IPS-15b (cell line): Measurements from ENCODE around the gene COMMD1.
"Not testable (repeated sequence)": the region's sequence is repeated elsewhere in the genome, so short reads cannot be mapped to it uniquely, and the experiment has no call there.

ENCODE experiments used
- H3K27me3 ChIP-seq: one replicate; pipeline ENCODE4 v1.6.1; 2013; ENCODE audit warnings: low read length; ENCODE audit not compliant: control insufficient read depth, insufficient read depth
- H3K36me3 ChIP-seq: one replicate; pipeline ENCODE4 v1.6.1; 2013; ENCODE audit warnings: low read length; ENCODE audit not compliant: control insufficient read depth, insufficient read depth
- H3K4me1 ChIP-seq: one replicate; pipeline ENCODE4 v1.6.1; 2013; ENCODE audit warnings: mild to moderate bottlenecking, low read length; ENCODE audit not compliant: control insufficient read depth, insufficient read depth
- H3K4me3 ChIP-seq: one replicate; pipeline ENCODE4 v1.5.1; 2013; ENCODE audit warnings: low read depth, low read length
- H3K9ac ChIP-seq: one replicate; pipeline ENCODE4 v1.6.1; 2013; ENCODE audit warnings: low read depth, mild to moderate bottlenecking, low read length
- H3K9me3 ChIP-seq: one replicate; pipeline ENCODE4 v1.6.1; 2013; ENCODE audit warnings: mild to moderate bottlenecking, low read length; ENCODE audit not compliant: control insufficient read depth, insufficient read depth

The COMMD1 gene

DNA sequence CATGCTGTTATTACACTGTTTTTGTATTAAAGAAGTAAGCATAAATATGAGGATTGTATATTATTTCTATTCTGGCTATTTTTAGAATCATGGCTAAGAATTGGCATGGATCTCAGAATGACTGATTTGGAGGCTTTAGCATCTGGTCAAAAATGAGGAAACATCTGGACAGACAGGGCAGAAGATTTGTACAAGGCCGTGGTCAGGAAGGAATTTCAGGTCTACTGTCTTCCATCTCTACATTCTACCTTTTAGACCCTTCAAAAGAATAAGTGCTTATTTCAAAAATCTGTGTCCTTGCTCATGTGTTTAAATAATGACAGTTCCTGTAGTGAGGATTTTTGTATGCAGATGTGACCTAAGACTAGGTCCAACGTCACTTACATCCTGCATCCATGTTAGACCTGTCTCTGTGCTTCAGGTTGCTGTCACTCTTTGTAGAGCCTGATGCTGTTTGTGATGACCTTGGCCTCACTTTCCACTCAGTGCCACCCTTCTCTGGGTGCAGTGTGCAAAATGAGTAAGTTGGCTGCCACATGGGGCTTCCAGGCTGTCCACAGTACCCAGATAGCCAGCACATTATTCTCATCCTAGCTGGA is 235.8 kb downstream of the COMMD1 start:
- Histone ChIP-seq H3K36me3 (no peaks in the 10 kb centered on the region), H3K4me1 (no peaks in the 10 kb centered on the region), H3K9ac (no peak overlapping the region), H3K9me3 (no peaks in the 10 kb centered on the region), H3K27me3 (no peaks in the 10 kb centered on the region), H3K4me3 (no peak overlapping the region)

DNA sequence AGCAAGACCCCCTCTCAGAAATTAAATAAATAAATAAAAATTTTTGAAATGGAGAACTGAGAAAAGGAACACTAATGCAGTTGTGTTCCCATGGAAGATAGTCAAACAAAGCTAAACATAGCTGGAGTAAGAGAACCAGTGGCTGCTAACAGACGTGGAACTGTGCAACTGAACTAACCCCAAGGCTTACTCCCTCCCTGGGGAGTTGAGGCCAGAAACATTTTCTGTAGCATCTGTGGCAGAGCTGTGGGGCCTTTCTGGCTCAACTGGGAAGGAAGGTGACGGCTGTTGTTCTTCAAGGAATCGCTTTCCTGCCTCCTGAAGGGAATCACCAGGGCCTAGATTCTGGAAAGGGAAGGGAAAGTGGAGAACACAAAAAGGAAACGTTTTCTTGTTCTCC is 236.6 kb downstream of the COMMD1 start:
- H3K27me3 ChIP-seq, result no peaks in the 10 kb centered on the region
- no peak overlapping the region for H3K9ac ChIP-seq
- H3K4me1 ChIP-seq, result no peaks in the 10 kb centered on the region
- H3K9me3 ChIP-seq, result no peaks in the 10 kb centered on the region
- H3K36me3 ChIP-seq, result no peaks in the 10 kb centered on the region
- no peak overlapping the region for H3K4me3 ChIP-seq

DNA sequence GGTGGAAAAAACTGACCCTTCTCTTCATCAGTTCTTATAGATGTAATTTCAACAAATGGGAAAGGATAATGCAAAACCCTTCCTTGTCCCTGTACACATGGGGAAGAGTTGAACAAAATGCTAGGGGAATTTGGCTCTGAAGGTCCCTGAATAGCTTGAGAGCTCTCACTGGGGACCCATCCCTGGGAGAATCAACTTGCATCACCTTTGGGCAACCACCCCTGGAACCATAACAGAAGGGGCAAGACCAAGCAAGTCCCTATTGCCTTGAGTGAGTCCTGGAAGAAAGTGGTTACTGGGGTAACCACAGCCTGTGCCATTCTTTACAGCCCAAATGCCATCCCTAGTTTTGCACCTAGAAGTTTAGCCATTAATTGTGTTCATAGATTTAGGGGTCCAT is 238.2 kb downstream of the COMMD1 start:
- Histone ChIP-seq H3K4me1 (no peaks in the 10 kb centered on the region), H3K36me3 (no peaks in the 10 kb centered on the region), H3K9ac (no peak overlapping the region)

DNA sequence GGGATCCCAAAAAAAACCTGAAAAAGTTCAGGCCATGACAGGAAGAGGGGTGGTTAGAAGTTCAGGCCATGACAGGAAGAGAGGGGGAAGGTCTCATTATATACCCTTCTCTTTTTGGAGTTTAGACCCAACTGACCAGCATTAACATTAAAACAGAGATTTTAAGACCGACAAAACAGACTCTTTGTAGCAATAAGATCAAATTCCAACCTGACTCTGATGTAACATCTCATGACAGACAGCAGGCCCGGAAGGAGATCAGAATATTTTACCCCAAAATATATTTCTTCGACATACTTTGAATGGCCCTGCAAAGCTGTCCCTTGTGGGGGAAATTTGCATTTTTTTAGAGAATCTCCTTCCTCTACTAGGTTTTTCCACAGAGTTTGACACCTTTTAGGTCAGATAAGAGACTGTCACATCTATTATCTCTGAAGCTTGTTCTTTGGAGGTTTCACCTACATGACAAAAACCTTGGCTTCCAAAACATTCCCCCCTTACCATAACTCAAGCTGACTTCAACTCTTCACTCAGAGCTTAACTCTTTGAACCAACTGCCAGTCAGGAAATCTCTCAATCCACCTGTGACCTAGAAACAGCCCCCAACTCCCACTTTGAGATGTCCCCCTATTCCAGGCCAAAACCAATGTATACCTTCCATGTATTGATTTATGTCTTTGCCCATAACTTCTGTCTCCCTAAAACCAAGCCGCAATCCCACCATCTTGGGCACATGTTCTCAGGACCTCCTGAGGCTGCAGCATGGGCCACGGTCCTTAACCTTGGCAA is 239.4 kb downstream of the COMMD1 start:
- no peaks in the 10 kb centered on the region for H3K9me3 ChIP-seq
- no peaks in the 10 kb centered on the region for H3K4me1 ChIP-seq
- no peak overlapping the region for H3K9ac ChIP-seq
- no peaks in the 10 kb centered on the region for H3K36me3 ChIP-seq
- H3K27me3 ChIP-seq, result no peaks in the 10 kb centered on the region
- no peak overlapping the region for H3K4me3 ChIP-seq

More for the DNA sequence above, 238.2 kb downstream of the COMMD1 start:
- Histone ChIP-seq H3K4me3 (no peak overlapping the region), H3K27me3 (no peaks in the 10 kb centered on the region), H3K9me3 (no peaks in the 10 kb centered on the region)

DNA sequence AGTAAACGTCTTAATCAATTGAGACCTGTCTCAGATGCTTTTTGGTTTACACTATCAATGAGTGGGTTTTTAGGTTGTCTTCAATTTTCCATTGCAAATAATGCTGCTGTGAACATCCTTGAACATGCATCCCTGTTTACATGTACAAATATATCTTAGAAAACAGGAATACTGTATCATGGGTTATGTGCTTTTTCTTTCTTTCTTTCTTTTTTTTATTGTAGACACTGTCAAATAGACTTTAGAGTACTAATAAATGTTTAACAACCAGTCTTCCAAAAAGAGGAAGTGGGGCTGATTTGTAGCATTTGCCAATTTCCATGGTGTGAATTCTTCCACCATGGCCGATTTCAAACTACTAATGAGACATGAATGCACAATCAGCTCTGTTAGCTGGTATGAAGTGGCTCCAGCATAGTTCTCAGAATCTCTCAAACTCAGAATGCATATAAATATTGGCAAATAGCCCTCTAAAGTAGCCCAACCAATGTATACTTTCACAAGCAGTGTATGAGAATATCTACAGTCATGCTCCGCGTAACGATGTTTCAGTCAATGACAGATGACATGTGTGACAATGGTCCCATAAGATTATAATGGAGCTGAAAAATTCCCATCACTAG is 240.1 kb downstream of the COMMD1 start:
- H3K4me1 ChIP-seq, result peaks cover 2% of the 10 kb centered on the region
- no peaks in the 10 kb centered on the region for H3K36me3 ChIP-seq
- H3K9me3 ChIP-seq, result no peaks in the 10 kb centered on the region
- H3K9ac ChIP-seq, result no peak overlapping the region
- no peaks in the 10 kb centered on the region for H3K27me3 ChIP-seq
- H3K4me3 ChIP-seq, result no peak overlapping the region

DNA sequence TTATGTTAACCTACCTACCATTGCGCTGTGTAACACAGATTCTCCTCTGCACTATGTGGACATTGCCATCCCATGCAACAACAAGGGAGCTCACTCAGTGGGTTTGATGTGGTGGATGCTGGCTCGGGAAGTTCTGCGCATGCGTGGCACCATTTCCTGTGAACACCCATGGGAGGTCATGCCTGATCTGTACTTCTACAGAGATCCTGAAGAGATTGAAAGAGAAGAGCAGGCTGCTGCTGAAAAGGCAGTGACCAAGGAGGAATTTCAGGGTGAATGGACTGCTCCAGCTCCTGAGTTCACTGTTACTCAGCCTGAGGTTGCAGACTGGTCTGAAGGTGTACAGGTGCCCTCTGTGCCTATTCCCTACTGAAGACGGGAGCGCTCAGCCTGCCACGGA is 241.3 kb downstream of the COMMD1 start:
- not testable (repeated sequence) for H3K4me3 ChIP-seq, H3K4me1 ChIP-seq, H3K27me3 ChIP-seq, H3K36me3 ChIP-seq, H3K9ac ChIP-seq, H3K9me3 ChIP-seq

DNA sequence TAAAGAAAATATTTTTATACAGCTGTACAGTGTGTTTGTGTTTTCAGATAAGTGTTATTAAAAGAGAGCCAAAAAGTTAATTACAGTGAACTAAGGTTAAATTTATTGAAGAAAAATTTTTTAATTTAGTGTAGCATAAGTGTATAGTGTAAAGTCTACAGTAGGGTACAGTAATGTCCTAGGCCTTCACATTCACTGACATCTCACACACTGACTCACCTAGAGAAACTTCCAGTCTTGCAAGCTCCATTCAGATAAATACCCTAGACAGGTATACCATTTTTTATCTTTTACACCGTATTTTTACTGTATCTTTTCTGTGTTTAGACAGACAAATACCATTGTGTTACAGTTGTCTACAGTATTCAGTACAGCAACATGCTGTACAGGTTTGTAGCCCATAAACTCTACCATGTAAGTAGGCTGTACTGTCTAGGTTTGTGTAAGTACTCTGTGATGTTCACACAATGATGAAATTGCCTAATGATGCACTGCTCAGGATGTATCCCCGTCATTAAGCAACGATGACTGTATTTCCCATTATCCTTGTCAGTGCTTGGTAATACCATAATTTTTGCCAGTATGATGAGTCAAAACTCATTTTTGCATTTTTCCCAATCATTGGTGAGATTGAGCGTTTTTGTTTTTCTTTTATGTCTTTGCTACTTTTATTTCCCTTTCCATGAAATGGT is 242.3 kb downstream of the COMMD1 start:
- H3K4me1 ChIP-seq, result peaks cover 7% of the 10 kb centered on the region
- no peaks in the 10 kb centered on the region for H3K36me3 ChIP-seq
- no peaks in the 10 kb centered on the region for H3K9me3 ChIP-seq
- no peak overlapping the region for H3K4me3 ChIP-seq
- no peaks in the 10 kb centered on the region for H3K27me3 ChIP-seq
- H3K9ac ChIP-seq, result no peak overlapping the region

DNA sequence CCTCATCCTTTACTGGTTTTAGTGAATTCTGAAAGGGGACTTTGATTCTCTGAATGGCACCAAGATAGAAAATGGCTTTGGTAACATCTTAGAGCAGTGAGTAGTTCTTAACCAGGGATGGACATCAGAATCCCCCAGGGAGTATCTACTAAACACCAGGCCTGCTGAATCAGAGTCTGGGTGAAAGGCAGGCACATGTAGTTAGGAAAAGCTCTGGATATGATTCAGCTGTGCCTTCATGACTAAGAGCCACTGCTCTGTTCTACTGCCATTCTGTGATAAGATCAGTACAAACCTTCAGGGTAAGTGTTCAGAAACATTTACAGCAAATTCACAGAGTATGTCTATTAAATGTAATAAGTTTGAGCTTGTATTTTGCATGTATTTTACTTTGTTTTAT is 244.2 kb downstream of the COMMD1 start:
- no peak overlapping the region for H3K4me3 ChIP-seq
- no peaks in the 10 kb centered on the region for H3K27me3 ChIP-seq
- H3K4me1 ChIP-seq, result peaks cover 7% of the 10 kb centered on the region
- no peak overlapping the region for H3K9ac ChIP-seq
- H3K9me3 ChIP-seq, result no peaks in the 10 kb centered on the region
- H3K36me3 ChIP-seq, result no peaks in the 10 kb centered on the region

DNA sequence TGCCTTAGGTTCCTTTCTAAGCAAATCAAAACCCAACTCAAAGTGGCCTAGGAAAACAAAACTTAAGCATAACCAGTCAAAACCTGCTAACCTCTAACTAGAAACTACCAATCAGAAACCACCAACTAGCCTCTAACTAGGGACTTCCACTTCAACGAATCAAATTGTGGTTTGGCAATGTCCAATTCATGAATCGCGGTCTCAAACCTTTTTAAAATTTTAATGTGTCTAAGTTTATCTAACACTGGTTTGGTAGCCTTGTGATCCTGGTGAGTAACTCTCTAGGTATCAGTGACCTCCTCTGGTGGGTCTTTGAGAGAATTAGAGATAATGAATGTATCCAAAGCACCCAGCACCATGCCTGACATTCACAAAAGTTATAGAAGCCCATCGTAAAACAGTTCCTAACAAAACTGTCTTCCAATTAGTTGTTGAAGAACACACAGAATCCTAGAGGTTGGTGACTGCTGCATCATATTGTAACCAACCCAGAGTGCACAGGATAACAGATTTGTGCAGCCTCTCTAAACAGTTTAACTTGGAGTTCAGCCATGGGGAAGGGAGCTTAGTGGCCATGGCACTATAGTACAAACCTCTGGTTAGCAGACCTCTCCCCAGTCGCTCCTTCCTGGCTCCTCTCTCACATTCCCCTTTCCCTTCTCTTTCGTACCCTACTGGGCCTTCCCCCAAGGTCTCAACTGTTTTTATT is 245.3 kb downstream of the COMMD1 start:
- no peaks in the 10 kb centered on the region for H3K36me3 ChIP-seq
- H3K27me3 ChIP-seq, result no peaks in the 10 kb centered on the region
- no peak overlapping the region for H3K9ac ChIP-seq
- H3K4me1 ChIP-seq, result peaks cover 7% of the 10 kb centered on the region
- no peaks in the 10 kb centered on the region for H3K9me3 ChIP-seq
- H3K4me3 ChIP-seq, result no peak overlapping the region

DNA sequence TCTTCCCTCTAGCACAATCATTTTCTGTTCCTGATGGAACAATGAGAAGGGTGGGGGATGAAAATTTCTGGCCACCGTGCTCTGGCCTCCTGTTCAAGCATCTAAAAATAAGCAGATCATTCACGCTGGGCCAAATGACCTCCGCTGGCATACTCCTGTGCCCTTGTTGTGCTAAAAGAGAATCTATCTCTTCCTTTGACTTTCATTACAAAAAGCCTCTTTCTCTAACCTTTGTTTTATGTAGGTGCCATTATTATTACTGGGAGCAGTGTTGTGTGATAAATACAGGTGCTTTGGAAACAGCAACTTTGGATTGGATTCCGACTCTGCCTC is 245.8 kb downstream of the COMMD1 start:
- Histone ChIP-seq H3K9me3 (no peaks in the 10 kb centered on the region), H3K27me3 (no peaks in the 10 kb centered on the region), H3K4me1 (peaks cover 7% of the 10 kb centered on the region)

DNA sequence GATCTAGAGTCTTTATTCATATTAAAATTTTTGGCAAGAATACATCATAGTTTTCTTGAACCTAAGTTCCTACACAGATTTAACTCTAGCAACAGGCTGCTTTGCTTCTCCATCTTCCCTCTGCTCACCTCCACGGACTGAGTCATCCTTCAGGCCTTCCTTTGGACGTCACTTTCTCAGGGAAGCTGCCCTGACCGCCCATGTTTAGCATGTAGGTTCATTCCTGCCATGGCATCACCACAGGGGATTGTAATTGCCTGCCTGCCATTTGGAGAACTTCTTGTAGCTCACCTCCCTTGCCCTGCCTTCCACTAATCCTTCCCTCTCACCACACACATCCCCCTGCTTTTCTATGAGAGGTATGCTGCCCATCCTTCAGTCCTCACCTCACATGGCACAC is 246.5 kb downstream of the COMMD1 start:
- Histone ChIP-seq H3K36me3 (no peaks in the 10 kb centered on the region), H3K4me1 (peaks cover 9% of the 10 kb centered on the region), H3K27me3 (no peaks in the 10 kb centered on the region), H3K9ac (no peak overlapping the region), H3K4me3 (no peak overlapping the region), H3K9me3 (no peaks in the 10 kb centered on the region)

More for the DNA sequence above, 245.8 kb downstream of the COMMD1 start:
- Histone ChIP-seq H3K4me3 (no peak overlapping the region), H3K9ac (no peak overlapping the region), H3K36me3 (no peaks in the 10 kb centered on the region)
